H9 (cell line): ENCODE measurements around the gene CA12. TPM values are rescaled to one million over a fixed set of nuclear protein-coding genes. Genes with fewer than 3 reads are reported as not detected.

Experiments
- DNase-seq: peaks from one replicate; pipeline ENCODE4 v3.0.0-alpha.2; 2017
- H2AFZ ChIP-seq: one replicate; pipeline ENCODE4 v1.6.1; 2013; ENCODE audit warnings: mild to moderate bottlenecking, low read length, control low read depth, moderate library complexity
- H2AK5ac ChIP-seq: 2 replicates; pipeline ENCODE4 v1.6.1; 2013; ENCODE audit warnings: low read length, control low read depth, mixed read lengths; ENCODE audit not compliant: insufficient read length
- H2BK120ac ChIP-seq: one replicate; pipeline ENCODE4 v1.6.1; 2013; ENCODE audit warnings: low read depth, mild to moderate bottlenecking, low read length, control low read depth, inconsistent platforms; ENCODE audit not compliant: poor library complexity, severe bottlenecking
- H2BK12ac ChIP-seq: 2 replicates; pipeline ENCODE4 v1.6.1; 2013; ENCODE audit warnings: low read length, control low read depth, mixed read lengths, low read depth; ENCODE audit not compliant: insufficient read length
- H2BK15ac ChIP-seq: 2 replicates; pipeline ENCODE4 v1.6.1; 2013; ENCODE audit warnings: low read depth, low read length, control low read depth
- H2BK20ac ChIP-seq: one replicate; pipeline ENCODE4 v1.6.1; 2013; ENCODE audit warnings: low read depth, mild to moderate bottlenecking, low read length, control low read depth, inconsistent platforms; ENCODE audit not compliant: poor library complexity, severe bottlenecking
- H2BK5ac ChIP-seq: 2 replicates; pipeline ENCODE4 v1.6.1; 2013; ENCODE audit warnings: low read length, control low read depth, mixed read lengths; ENCODE audit not compliant: insufficient read length
- H3K14ac ChIP-seq: 2 replicates; pipeline ENCODE4 v1.6.1; 2013; ENCODE audit warnings: low read length, control low read depth; ENCODE audit not compliant: insufficient read depth
- H3K18ac ChIP-seq: 2 replicates; pipeline ENCODE4 v1.6.1; 2013; ENCODE audit warnings: low read depth, mild to moderate bottlenecking, mixed read lengths, low read length, control low read depth; ENCODE audit not compliant: insufficient read length
- H3K23ac ChIP-seq: 2 replicates; pipeline ENCODE4 v1.6.1; 2013; ENCODE audit warnings: low read length, control low read depth, mixed read lengths, low read depth; ENCODE audit not compliant: insufficient read length
- H3K23me2 ChIP-seq: 2 replicates; pipeline ENCODE4 v1.6.1; 2013; ENCODE audit warnings: low read depth, mild to moderate bottlenecking, mixed read lengths, low read length, control low read depth; ENCODE audit not compliant: insufficient read length, poor library complexity, severe bottlenecking
- H3K27ac ChIP-seq: 2 replicates; pipeline ENCODE4 v1.5.1; 2013; ENCODE audit warnings: low read length, control low read depth, mixed read lengths, low read depth; ENCODE audit not compliant: insufficient read length
- H3K27me3 ChIP-seq: 2 replicates; pipeline ENCODE4 v1.6.1; 2013; ENCODE audit warnings: low read length, control low read depth, inconsistent platforms; ENCODE audit not compliant: insufficient read depth
- H3K4ac ChIP-seq: 2 replicates; pipeline ENCODE4 v1.6.1; 2013; ENCODE audit warnings: low read depth, mild to moderate bottlenecking, control low read depth, inconsistent platforms, low read length, moderate library complexity
- H3K4me1 ChIP-seq: 2 replicates; pipeline ENCODE4 v1.6.1; 2013; ENCODE audit warnings: low read length, control low read depth, inconsistent platforms; ENCODE audit not compliant: insufficient read depth
- H3K4me2 ChIP-seq: 2 replicates; pipeline ENCODE4 v1.6.1; 2013; ENCODE audit warnings: low read length, control low read depth, mixed read lengths; ENCODE audit not compliant: insufficient read length, insufficient read depth
- H3K56ac ChIP-seq: 2 replicates; pipeline ENCODE4 v1.6.1; 2013; ENCODE audit warnings: low read depth, mild to moderate bottlenecking, mixed read lengths, low read length, control low read depth; ENCODE audit not compliant: insufficient read length
- H3K79me1 ChIP-seq: 2 replicates; pipeline ENCODE4 v1.6.1; 2013; ENCODE audit warnings: low read depth, mild to moderate bottlenecking, moderate library complexity, low read length, control low read depth, inconsistent platforms; ENCODE audit not compliant: insufficient read depth, poor library complexity, severe bottlenecking
- H3K79me2 ChIP-seq: 2 replicates; pipeline ENCODE4 v1.6.1; 2013; ENCODE audit warnings: low read length, control low read depth, inconsistent platforms; ENCODE audit not compliant: insufficient read depth
- H3K9ac ChIP-seq: 2 replicates; pipeline ENCODE4 v1.6.1; 2013; ENCODE audit warnings: low read length, control low read depth, mixed read lengths; ENCODE audit not compliant: insufficient read length; ENCODE audit errors: extremely low read depth
- H3K9me3 ChIP-seq: one replicate; pipeline ENCODE4 v1.6.1; 2013; ENCODE audit warnings: low read depth, low read length, inconsistent platforms; ENCODE audit not compliant: control insufficient read depth
- H3T11ph ChIP-seq: one replicate; pipeline ENCODE4 v1.6.1; 2013; ENCODE audit warnings: mild to moderate bottlenecking, low read length, control low read depth, inconsistent platforms
- H4K20me1 ChIP-seq: one replicate; pipeline ENCODE4 v1.6.1; 2013; ENCODE audit not compliant: control insufficient read depth, insufficient read length, insufficient read depth
- H4K5ac ChIP-seq: 2 replicates; pipeline ENCODE4 v1.6.1; 2013; ENCODE audit warnings: low read depth, mild to moderate bottlenecking, mixed read lengths, low read length, control low read depth; ENCODE audit not compliant: insufficient read length
- H4K8ac ChIP-seq: replicated peaks from 2 replicates; pipeline ENCODE4 v1.6.1; 2013; ENCODE audit warnings: low read length, control low read depth, mixed read lengths, low read depth; ENCODE audit not compliant: insufficient read length
- H4K91ac ChIP-seq: 2 replicates; pipeline ENCODE4 v1.6.1; 2013; ENCODE audit warnings: low read depth, mild to moderate bottlenecking, moderate library complexity, mixed read lengths, low read length, control low read depth; ENCODE audit not compliant: insufficient read length
- H3K27ac Mint-ChIP-seq, 3 experiments: 2 replicates in 2 of 3; 3 replicates in 1 of 3; pipeline ENCODE4 v1.8.0; 2020 to 2021; ENCODE audit warnings: mixed read lengths in 3 of 3, mild to moderate bottlenecking in 1 of 3, moderate library complexity in 1 of 3
- H3K27me3 Mint-ChIP-seq: 2 replicates; pipeline ENCODE4 v1.8.0; 2021; ENCODE audit warnings: low read depth, mild to moderate bottlenecking, moderate library complexity, mixed read lengths
- H3K36me3 Mint-ChIP-seq, 3 experiments: 2 replicates in 2 of 3; 3 replicates in 1 of 3; pipeline ENCODE4 v1.8.0; 2020 to 2021; ENCODE audit warnings: low read depth in 3 of 3, mixed read lengths in 3 of 3; ENCODE audit not compliant: insufficient read depth in 1 of 3
- H3K4me1 Mint-ChIP-seq, 2 experiments: 2 replicates each; pipeline ENCODE4 v1.8.0; 2020; ENCODE audit warnings: mixed read lengths in 2 of 2
- H3K4me3 Mint-ChIP-seq, 2 experiments: 2 replicates in 1 of 2; 3 replicates in 1 of 2; pipeline ENCODE4 v1.8.0; 2020 to 2021; ENCODE audit warnings: mild to moderate bottlenecking in 2 of 2, mixed read lengths in 2 of 2, moderate library complexity in 1 of 2
- H3K9me3 Mint-ChIP-seq, 2 experiments: 2 replicates in 1 of 2; 3 replicates in 1 of 2; pipeline ENCODE4 v1.8.0; 2020; ENCODE audit warnings: mild to moderate bottlenecking in 2 of 2, mixed read lengths in 2 of 2, moderate library complexity in 1 of 2
- CTCF ChIP-seq: fragments of 200-600 bp; sonication (generic); conservative IDR thresholded peaks from 3 replicates; pipeline ENCODE4 v1.8.0; 2021; ENCODE audit warnings: antibody characterized with exemption, mild to moderate bottlenecking
- WGBS: extraction: QIAGEN DNeasy Blood & Tissue Kit; methylation state at CpG from one replicate; pipeline ENCODE4 v1.1.7; 2013; ENCODE audit warnings: missing lambda C conversion rate, low lambda C conversion rate, mixed read lengths; ENCODE audit not compliant: insufficient read length; ENCODE audit errors: extremely low coverage; 5-methylcytosine and 5-hydroxymethylcytosine counted together
- total RNA-seq: library from RNA; stranded (reverse); gene quantifications from 2 replicates; pipeline ENCODE4 v1.2.1, GENCODE V29; 2021

The CA12 gene
- total RNA-seq, 1 experiment from 2014 or later = 0.68 TPM

- Histone ChIP-seq H2BK12ac (no peak overlapping the region), H3T11ph (no peak overlapping the region), H3K4me2 (no peak overlapping the region), H3K18ac (no peak overlapping the region), H3K4ac (no peak overlapping the region), H3K56ac (no peak overlapping the region), H2BK15ac (no peak overlapping the region), H3K79me1 (no peaks in the 10 kb centered on the region), H4K8ac (peak overlapping the region; percentile 84), H3K9ac (no peak overlapping the region), H2AFZ (peak overlapping the region; percentile 79), H3K79me2 (no peaks in the 10 kb centered on the region), H4K91ac (no peak overlapping the region), H3K27ac (no peak overlapping the region), H3K27me3 (no peaks in the 10 kb centered on the region), H3K9me3 (no peaks in the 10 kb centered on the region), H2BK5ac (no peak overlapping the region), H3K4me1 (peaks cover 2% of the 10 kb centered on the region; the same call in 1 of the 2 replicates), H3K14ac (no peak overlapping the region), H3K23me2 (no peaks in the 10 kb centered on the region), H4K5ac (no peak overlapping the region), H2AK5ac (no peak overlapping the region), H3K23ac (no peak overlapping the region), H4K20me1 (no peaks in the 10 kb centered on the region), H2BK20ac (no peak overlapping the region), H2BK120ac (no peak overlapping the region)
- WGBS = no CpG with 5 or more reads among the region's 5 CpGs
- Mint-ChIP-seq H3K9me3 (peaks cover 0 to 4% of the 10 kb centered on the region in 2 experiments; a peak in 1 of 5 replicates), H3K36me3 (peaks cover 0 to 1% (median 0%) of the 10 kb centered on the region in 3 experiments; a peak in 1 of 7 replicates), H3K27ac (no peak overlapping the region), H3K27me3 (no peaks in the 10 kb centered on the region; the same call in 1 of the 2 replicates), H3K4me3 (no peak overlapping the region), H3K4me1 (no peaks in the 10 kb centered on the region)
- TF ChIP-seq CTCF = peak; percentile 22; the same call in 2 of the 3 replicates
- DNase-seq = no peak
Observed at GRCh38 chr15:63420333-63420747, 38.7 kb upstream of the CA12 start.
